A549 (cell line): ENCODE measurements around the gene MBNL1.

Experiments used
- CHD4 ChIP-seq: fragments of 200-600 bp; sonication (generic); IDR thresholded peaks from 2 replicates; pipeline ENCODE4 v1.6.1; 2016; ENCODE audit warnings: antibody characterized with exemption, mild to moderate bottlenecking, borderline replicate concordance
- CTCF ChIP-seq: fragments of >200 bp; sonication (Bioruptor Twin); formaldehyde crosslinking; IDR thresholded peaks from 3 replicates; pipeline ENCODE4 v1.5.1; 2016
- EP300 ChIP-seq, 2 experiments: fragments of >200 bp; sonication (Bioruptor Twin); formaldehyde crosslinking; IDR thresholded peaks; 2 replicates in 1 of 2; 3 replicates in 1 of 2; pipeline ENCODE4 v1.6.1; 2016 to 2017
- HOXB5 ChIP-seq: fragments of 250-450 bp; sonication (Bioruptor Pico); IDR thresholded peaks from 2 replicates; pipeline ENCODE4 v1.5.0; 2020; ENCODE audit warnings: mild to moderate bottlenecking, moderate library complexity
- JUN ChIP-seq, 2 experiments: fragments of >200 bp; sonication (Bioruptor Twin); formaldehyde crosslinking; IDR thresholded peaks; 2 replicates in 1 of 2; 3 replicates in 1 of 2; pipeline ENCODE4 v1.6.1; 2016 to 2017
- MYC ChIP-seq: IDR thresholded peaks from 2 replicates; pipeline ENCODE4 v1.6.1; 2012; ENCODE audit warnings: mild to moderate bottlenecking, inconsistent platforms, low read length, improper control_type of control experiment, borderline replicate concordance
- POLR2A ChIP-seq: IDR thresholded peaks from 2 replicates; pipeline ENCODE4 v1.6.1; 2012; ENCODE audit warnings: mild to moderate bottlenecking, low read length
- REST ChIP-seq: fragments of 200-600 bp; sonication (generic); IDR thresholded peaks from 2 replicates; pipeline ENCODE4 v1.6.1; 2016; ENCODE audit warnings: antibody characterized with exemption, mild to moderate bottlenecking, moderate library complexity
- RNF2 ChIP-seq: fragments of 200-600 bp; sonication (generic); IDR thresholded peaks from 2 replicates; pipeline ENCODE4 v1.6.1; 2016; ENCODE audit warnings: low read depth, mild to moderate bottlenecking, antibody characterized with exemption, moderate library complexity, borderline replicate concordance

GRCh38 chr3:152459572-152459971, 190.8 kb downstream of the MBNL1 start:
- TF ChIP-seq EP300 (IDR thresholded peaks at IDR 0.05) (no peak), CHD4 (no peak), CTCF (no peak), JUN (IDR thresholded peaks at IDR 0.05) (no peak), POLR2A (no peak), RNF2 (no peak), HOXB5 (CRISPR knock-in tag) (no peak), REST (no peak), MYC (no peak)
